Stimulated activated CD8-positive, alpha-beta memory T cell treated with anti-CD3 and anti-CD28 coated beads, Interleukin-15, amount 100 ng/mL, for 4 hours (primary cell): ENCODE results near the gene FAM81A.
A peak's percentile ranks its signal among the peaks of the same experiment; 100 is the strongest.
"Not testable (repeated sequence)": the region's sequence is repeated elsewhere in the genome, so short reads cannot be mapped to it uniquely, and the experiment has no call there.

Experiments used
- DNase-seq, 2 donors: peaks; one replicate each; pipeline ENCODE4 v3.0.0-alpha.2; 2020; ENCODE audit warnings: low read depth in 2 of 2

The FAM81A gene

DNA sequence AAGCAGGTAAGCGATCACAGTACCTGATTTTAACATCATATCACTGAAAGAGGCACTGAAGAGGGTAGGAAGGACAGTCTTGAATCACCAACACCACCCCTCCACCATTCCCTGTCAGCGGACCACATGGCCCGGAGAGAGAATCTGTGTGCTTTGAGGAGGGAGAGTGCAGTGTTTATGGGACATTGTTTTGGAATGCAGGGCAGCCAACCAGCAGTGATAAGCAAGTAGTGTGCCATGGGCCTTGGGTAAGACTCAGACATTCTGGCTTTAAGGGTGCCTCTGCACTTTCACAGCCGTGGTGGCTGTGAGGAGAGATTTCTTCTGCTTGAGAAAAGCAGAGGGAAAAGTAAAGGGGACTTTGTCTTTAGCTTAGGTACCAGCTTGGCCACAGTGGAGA lies 46.4 kb downstream of the FAM81A start:
- no peak for DNase-seq

DNA sequence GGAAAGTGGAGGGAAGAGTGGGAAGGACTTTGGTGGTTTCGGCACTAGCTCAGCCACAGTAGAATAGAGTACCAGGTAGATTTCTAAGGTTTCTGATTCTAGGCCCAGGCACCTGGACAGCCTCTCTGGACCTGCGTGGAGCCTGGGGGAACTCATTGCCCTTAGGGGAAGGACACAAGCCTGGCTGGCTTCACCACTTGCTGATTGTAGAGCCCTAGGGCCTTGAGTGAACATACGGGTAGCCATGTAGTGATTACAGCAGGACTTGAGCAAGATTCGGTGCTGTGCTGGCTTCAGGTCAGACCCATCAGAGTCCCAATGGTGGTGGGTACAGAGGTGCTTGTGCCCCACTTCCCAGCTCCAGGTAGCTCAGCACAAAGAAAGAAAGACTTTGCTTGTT lies 47.0 kb downstream of the FAM81A start:
- no peak for DNase-seq

DNA sequence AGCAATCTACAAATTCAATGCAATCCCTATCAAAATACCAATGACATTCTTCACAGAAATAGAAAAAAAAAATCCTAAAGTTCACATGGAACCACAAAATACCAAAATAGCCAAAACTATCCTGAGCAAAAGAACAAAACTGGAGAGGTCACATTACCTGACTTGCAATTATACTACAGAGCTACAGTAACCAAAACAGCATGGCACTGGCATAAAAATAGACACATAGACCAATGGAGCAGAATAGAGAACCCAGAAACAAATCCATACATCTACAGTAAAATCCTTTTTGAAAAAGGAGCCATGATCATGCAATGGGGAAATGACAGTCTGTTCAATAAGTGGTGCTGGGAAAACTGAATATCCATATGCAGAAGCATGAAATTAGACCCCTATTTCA lies 51.5 kb downstream of the FAM81A start:
- not testable (repeated sequence) for DNase-seq

DNA sequence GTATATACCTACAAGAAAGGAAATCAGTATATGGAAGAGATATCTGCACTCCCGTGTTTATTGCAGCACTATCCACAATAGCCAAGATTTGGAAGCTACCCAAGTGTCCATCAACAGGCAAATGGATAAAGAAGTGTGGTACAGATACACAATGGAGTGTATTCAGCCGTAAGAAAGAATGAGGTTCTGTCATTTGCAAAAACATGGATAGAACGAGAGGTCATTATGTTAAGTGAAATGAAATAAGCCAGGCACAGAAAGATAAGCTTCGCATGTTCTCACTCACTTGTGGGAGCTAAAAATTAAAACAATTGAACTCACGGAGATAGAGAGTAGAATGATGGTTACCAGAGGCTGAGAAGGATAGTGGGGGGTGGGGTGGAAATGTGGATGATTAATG lies 53.1 kb downstream of the FAM81A start:
- DNase-seq: no peak

DNA sequence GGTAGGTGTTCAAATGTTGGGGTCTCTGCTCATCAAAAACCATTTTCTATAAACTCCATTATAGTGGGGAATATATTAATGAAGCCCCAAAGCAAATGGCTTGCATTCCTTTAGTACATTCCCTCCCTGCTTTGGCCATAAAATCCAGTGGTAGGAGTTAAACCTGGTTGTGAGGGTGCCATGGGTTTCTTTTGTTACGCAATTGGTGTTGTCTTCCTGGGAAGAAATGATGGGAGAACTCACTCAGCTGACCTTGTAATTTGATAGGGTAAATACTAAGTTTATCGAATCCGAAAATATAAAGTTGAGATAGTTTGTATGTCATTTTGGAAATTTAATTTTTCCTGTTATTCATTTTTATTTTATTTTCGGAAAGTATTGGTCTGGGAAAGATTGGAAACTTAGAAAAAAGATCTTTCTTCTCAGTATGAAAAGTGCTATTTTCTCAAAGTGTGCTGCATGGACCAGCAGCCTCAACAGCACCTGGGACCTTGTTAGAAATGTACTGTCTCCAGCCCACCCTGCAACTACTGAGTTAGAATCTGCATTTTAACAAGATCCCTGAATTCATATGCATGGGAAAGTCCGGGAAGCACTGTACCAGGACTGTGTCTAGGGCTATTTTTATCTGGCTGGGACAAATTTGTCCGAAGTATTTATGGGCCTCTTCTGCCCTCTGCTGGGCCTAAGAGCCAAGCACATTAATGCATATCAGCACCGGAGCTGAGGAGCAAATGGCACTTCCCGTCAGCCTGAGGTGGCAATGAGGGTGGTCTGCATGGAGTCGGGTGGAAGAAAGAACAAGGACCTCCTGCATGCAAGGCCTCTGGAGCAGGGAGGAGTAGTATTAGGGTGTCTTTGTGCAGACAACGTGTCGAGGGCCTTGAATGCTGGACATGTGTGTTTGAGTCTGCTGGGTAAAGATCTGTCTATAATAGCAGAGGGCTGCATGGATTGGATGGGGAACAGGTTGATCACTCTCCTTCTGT lies 54.7 kb downstream of the FAM81A start:
- DNase-seq: peak; percentile 9 to 15

DNA sequence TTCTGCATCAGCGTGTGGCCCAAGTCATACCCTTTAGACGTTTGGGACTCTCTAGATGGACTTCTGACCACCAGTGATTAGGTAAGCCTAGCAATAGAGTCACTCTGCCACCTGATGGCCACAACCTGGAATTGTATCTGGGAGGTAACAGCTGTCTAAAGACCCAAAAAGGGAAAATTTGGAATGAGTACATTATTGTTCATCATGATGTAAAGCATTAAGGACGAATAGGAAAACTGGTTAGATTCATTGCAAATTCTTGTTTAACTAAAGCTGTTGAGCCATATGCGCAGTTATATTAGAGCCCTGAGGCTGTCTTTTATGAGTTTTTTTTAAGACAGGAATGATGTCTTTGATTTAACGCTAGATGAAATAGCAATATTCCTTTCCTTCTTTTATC lies 63.6 kb downstream of the FAM81A start:
- DNase-seq: no peak

DNA sequence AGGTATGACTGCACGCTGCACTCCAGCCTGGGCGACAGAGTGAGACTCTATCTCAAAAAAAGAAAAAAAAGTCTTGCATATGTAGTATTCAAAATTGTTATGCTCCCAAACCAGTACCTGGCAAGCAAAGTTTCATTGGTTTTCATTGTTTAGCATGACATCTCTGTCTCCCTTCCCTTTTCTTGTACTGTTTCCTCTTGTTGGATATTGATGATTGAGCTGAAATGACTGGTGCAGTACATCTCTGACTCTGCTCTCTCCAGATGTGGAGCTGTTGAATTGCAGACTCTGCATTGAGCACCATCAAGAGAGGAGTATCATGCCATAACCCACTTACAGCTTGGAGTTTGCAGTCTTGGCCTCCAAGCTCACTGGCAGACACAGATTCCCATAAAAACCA lies 77.2 kb downstream of the FAM81A start:
- no peak for DNase-seq

DNA sequence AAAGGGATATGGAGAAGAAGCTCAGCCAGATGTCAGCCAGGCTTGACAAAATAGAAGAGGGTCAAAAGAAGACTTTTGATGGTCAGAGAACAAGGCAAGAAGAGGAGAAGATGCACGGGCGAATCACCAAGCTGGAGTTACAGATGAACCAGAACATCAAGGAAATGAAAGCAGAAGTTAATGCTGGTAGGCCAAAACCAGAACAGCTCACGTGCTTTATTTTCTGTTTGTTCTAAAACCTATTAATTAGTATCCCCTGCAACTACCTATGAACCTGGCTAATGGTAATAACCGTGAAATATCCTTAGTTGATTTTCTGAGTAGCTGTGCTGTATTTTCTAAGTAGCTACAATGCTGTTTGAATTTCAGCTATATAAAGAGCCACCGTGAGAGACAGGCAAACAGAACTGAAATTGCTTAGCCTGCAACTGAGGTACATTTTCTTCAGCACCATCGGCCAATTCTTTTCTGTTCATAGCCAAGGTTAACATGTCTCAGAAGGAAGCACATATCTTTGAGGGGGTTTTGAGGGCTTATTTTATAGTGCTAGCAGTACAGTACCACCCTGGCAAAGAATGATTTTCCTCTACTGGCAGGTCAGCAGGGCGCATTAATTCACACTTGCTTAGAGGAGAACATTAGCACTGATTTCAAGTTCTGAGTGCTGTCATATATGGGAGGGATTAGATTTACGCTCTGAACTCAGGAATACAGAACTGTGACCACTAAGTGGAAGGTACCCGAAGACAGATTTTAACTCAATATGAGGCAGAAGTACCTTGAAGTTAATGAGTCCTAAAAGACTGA lies 78.9 kb downstream of the FAM81A start:
- DNase-seq: no peak

DNA sequence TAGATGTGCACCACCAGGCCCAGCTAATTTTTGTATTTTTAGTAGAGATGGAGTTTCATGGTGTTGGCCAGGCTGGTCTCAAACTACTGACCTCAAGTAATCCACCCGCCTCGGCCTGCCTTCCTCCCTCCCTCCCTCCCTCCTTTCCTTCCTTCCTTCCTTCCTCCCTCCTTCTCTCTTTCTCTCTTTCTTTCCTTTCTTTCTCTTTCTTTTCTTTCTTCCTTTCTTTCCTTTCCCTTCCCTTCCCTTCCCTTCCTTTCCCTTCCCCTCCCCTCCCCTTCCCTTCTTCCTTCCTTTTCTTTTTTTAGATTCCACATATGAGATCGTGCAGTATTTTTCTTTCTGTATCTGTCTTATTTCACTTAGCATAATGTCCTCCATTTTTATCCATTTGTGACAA lies 81.3 kb downstream of the FAM81A start:
- DNase-seq: no peak

DNA sequence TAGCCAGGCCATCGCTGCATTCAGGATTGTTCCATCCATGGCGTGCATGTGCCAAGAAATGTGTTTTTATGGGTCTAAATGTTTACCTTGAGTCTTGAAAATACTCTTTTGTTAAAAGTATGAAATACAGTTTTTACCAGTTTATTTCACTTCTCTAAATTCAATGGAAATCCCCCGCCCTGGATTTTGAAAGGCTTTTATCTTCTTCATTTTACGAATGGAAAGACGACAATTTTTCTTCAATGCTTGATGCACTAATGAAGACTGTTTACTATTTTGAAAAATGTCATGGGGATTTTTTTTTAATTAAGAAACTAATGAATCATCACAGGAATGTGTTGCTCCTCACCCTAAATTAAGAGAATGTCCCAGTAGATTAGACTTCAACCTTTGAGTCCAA lies 83.5 kb downstream of the FAM81A start:
- DNase-seq: no peak

DNA sequence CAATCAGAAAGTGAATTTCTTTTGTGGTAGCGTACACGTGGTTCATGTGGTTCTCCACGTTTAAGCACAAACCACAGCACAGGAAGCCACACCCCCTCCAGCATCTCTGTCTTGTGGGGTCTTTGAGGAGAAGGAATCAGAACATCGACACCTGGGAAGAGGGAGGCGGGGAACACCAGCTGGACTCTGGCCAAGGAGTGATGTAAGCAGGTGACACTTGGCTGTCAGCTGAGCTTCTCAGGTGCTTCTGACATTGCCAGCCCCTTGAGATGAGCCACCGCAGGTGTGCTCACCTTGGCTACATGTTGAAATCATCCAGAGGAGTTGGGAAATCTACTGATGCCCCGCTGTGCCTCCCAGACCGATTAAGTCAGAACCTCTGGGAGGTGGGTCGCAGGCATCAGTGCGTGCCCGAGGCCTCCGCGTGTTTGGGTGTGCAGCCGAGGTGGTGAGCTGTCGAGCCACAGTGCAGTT lies 85.0 kb downstream of the FAM81A start:
- DNase-seq: peak in 1 of 2 donors; percentile 20

DNA sequence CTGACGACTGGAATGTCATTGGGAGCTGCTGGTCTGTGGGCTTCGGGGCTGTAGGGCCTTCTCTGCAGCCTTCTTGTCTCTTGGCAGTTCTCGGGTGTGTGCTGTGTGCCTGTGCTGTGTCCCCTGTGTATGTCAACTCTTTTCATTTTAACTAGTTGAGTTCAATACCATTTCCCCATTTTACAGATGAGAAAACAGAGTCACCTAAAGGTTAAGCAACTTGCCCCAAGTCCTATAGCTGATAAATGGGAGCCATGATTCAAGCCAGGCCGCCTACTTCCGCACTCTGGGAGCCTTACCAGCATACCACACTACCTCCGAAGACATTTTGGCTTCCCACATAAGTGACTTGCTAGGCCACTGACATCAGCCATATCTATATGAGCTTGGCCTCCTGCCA lies 85.7 kb downstream of the FAM81A start:
- no peak for DNase-seq

DNA sequence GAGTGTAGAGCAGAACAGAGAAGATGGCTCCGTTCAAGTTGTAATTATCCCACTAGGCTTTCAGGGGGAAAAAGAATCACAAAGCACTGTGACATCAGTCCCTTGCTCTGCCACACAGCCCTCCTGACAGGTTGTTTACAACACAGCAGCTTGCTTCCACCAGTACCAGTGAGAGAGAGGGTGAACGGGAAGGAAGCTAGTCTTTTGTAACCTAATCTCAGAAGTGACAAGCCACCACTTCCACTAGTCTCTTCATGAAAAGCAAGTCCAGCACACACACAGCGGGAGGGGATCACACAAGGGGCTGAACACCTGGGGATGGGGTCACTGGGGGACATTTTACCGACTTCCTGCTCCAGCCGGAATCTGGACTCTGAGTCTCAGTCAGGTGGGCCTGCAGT lies 86.3 kb downstream of the FAM81A start:
- no peak for DNase-seq

DNA sequence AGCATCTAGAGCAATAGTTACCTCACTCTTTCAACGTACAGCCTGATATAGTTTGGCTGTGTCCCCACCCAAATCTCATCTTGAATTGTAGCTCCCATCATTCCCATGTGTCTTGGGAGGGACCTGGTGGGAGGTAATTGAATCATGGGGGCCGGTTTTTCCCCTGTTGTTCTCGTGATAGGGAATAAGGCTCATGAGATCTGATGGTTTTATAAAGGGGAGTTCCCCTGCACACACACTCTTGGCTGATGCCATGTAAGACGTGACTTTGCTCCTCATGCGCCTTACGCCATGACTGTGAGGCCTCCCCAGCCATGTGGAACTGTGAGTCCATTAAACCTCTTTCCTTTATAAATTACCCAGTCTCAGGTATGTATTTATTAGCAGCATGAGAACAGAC lies 88.5 kb downstream of the FAM81A start:
- DNase-seq: not testable (repeated sequence)

DNA sequence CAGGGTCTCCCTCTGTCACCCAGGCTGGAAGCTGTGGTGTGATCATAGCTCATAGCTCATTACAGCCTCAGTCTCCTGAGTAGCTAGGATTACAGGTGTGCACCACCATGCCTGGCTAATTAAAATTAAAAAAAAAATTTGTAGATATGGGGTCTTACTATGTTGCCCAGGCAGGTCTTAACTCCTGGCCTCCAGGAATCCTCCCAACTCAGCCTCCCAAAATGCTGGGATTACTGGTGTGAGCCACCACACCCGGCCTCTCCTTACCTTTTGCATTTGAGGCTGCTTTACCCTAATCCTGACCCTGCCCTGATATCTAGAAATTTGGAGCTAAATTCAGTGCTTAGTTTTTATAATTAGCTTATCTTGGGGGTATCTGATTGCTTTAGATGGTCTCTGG lies 90.4 kb downstream of the FAM81A start:
- DNase-seq: no peak

DNA sequence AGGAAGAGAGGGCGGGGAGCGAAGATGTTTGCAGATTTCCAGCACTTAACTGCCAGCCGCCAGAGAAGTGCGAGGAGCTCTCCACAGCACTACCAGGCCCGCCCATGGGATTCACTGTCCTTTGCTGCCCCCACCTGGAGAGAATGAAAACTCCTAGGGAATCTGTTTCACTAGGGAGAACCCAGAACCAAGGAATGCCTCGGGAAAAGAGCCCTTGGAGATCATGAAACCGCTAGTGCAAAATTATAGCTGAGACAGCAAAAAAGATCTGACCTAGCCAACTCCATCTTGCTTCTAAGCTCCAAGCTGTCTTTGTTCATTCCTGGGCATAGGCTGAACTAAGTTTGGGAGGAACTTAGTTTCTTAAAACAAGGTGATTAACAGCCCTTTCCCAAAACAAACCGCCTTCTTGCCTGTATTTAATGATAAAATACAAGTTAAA lies 91.0 kb downstream of the FAM81A start:
- DNase-seq: peak; percentile 11 to 34

DNA sequence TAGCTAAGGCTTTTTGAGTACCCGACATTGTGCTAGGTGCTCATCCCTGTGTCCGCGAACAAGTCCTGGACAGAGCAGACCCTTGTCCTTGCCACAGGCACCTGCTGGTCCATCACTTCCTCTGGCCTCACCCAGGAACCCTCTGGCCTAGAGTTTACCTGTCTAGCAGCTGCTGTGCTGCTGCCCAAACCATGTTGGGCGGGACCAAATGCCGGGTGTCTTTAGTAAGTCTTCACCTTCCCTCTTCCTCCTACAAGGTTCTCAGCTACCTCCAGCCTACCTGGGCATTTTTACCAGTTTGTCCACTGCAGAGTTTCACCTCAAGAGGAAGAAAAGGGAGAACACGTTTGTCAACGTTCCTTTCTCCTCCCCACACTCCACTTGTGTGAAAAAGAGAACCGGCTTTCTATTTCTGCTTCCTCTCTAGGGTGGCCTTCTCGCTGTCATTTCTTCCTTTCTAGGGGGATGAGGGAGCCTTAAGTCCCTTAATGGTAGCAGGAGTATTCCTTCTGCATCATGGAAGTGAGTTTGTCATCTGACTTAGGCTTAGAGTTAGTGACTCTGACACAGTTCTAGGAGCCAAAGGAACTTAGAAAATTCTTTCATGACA lies 93.2 kb downstream of the FAM81A start:
- no peak for DNase-seq

DNA sequence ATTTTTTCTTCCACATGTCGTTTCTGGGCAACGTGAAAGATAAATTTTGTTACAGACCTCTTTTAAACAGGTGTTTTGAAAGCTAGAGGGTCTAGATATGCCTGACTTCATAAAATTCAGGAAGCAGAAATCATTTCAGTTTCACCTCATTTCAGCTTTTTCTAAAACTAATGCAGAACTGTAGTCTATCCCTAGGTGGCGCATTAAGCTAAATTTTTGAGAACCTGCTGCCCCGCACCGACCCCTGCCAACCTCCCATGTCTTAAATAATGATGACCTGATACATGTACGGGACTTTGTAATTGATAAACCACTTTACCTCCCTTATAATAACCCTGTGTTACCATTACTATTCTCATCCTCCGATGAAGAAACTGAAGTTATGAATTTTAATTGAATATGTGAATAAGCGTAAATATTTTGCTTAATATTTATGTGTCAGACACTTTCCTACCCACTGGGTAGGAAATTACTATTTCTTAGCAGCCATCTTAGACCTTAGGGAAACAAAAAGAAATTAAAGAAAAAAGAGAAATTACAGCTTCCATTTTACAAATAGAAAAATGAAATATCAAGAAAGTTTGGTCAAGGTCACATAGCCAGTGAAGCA lies 94.9 kb downstream of the FAM81A start:
- no peak for DNase-seq

DNA sequence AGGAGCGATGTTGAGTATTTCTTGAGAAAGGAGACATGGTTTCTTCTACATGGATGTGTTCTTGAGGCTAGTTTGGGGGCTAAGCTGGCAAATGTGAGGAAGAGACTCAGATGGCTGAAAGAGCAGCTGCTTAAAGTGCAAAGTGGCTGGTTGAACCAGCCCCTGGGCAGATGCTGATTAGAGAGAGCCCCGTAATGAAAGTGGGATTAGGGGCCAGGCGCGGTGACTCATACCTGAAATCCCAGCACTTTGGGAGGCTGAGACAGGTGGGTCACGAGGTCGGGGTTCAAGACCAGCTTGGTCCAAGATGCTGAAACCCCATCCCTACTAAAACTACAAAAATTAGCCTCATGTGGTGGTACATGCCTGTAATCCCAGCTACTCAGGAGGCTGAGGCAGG lies 98.6 kb downstream of the FAM81A start:
- DNase-seq: no peak

DNA sequence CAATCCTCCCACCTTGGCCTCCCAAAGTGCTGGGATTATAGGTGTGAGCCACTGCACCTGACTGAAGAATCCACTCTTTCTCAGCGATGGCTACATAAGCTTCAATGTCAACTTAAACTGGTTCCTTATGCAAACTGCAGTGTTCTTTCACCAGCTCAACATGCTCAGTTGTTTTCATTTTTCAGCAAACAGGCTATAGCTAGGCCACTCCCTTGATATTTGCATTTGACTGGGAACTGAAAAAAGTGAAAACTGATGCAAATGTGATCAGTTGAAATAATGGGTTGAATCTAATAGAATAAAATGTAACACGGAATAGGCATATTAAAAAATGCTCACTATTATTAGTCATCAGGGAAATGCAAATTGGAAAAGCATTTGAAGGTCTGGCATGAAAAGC lies 99.4 kb downstream of the FAM81A start:
- DNase-seq: no peak

DNA sequence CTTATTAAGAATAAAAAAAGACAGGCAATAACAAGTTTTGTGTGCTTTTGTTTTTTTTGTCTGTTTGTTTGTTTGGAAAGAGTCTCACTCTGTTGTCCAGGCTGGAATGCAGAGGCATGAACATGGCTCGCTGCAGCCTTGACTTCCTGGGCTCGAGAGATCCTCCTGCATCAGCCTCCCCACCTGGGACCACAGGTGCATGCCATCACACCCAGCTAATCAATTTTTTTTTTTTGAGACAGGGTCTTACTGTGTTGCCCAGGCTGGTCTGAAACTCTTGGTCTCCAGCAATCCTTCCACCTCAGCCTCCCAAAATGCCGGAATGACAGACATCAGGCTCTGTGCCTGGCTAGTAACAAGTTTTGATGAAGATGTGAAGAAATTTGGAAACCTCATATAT lies 100.5 kb downstream of the FAM81A start:
- DNase-seq: no peak

DNA sequence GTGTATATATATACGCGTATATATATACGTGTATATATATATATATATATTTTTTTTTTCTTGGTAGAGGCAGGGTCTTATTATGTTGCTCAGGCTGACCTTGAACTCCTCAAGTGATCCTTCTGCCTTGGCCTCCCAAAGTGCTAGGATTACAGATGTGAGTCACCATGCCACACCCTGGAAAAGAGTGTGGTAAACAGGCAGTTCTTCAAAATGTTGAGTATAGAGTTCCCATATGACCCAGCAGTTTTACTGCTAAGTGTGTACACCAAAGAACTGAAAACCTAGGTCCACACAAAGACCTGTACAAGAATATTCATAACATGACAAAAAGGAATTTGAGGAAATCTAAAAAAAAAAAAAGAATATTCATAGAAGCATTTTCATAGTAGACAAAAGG lies 101.8 kb downstream of the FAM81A start:
- no peak for DNase-seq
